Epithelial cell of proximal tubule (primary cell): Measurements from ENCODE around the gene SLC25A45. TPM values are rescaled to one million over a fixed set of nuclear protein-coding genes. Genes with fewer than 3 reads are reported as not detected.

Source experiments
- DNase-seq: peaks from one replicate; pipeline ENCODE4 v3.0.0-alpha.2; 2011; ENCODE audit warnings: low read depth
- H3K4me3 ChIP-seq: 2 replicates; pipeline ENCODE4 v1.5.1; 2011; ENCODE audit warnings: low read depth, mild to moderate bottlenecking, low read length
- total RNA-seq: library from RNA; depleted of rRNA; stranded (reverse); fragments of >200 nt; gene quantifications from 2 replicates; pipeline ENCODE4 v1.2.3, GENCODE V29; 2015
- TF ChIP-seq, protein P1 (sequence below): conservative IDR thresholded peaks from 2 replicates; pipeline ENCODE4 v1.5.1; 2012; ENCODE audit warnings: low read depth, mild to moderate bottlenecking, low read length

The SLC25A45 gene
- total RNA-seq, 1 donor from 2014 or later: 0.29 TPM

DNA sequence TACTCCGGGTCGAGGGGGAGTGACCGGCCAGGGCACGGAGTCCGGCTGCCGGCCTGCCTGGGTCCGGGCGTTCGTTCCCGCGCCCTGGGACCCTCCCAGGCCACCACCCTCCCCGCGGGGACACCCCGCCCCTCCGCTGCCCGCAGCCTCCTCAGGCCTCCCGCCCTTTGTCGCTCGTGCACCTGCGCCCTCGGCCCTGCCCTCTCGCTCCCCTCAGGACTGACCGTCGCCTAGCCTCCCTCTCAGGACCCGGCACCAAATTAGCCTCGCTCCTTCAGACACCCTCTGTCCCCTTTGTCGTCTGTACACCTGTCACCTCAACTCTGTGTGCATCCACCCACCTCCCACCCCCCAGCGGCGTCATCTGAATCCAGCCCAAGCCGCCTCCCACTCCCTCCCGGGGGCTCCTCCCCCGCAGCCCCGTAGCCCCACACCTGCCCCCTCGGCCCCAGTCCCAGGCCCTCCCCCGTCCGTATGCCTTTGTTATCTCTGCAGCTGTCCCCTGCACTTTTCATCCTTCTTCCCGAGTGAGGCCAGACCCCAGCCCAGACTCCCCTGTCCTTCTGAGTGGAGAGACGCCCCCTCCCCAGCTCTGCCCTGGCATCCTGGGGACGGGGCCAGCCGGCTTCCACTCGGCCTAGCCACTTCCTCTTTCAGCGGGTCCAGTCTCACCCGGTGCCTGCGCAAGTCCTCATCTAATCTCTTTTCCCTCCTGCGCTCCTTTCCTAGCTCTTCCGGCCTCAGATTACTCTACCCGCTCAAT, 27.3 kb downstream of the SLC25A45 start:
- no peak for DNase-seq
- H3K4me3 ChIP-seq: peak overlapping the region; percentile 61
- TF ChIP-seq, protein P1, sequence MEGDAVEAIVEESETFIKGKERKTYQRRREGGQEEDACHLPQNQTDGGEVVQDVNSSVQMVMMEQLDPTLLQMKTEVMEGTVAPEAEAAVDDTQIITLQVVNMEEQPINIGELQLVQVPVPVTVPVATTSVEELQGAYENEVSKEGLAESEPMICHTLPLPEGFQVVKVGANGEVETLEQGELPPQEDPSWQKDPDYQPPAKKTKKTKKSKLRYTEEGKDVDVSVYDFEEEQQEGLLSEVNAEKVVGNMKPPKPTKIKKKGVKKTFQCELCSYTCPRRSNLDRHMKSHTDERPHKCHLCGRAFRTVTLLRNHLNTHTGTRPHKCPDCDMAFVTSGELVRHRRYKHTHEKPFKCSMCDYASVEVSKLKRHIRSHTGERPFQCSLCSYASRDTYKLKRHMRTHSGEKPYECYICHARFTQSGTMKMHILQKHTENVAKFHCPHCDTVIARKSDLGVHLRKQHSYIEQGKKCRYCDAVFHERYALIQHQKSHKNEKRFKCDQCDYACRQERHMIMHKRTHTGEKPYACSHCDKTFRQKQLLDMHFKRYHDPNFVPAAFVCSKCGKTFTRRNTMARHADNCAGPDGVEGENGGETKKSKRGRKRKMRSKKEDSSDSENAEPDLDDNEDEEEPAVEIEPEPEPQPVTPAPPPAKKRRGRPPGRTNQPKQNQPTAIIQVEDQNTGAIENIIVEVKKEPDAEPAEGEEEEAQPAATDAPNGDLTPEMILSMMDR: no peak

DNA sequence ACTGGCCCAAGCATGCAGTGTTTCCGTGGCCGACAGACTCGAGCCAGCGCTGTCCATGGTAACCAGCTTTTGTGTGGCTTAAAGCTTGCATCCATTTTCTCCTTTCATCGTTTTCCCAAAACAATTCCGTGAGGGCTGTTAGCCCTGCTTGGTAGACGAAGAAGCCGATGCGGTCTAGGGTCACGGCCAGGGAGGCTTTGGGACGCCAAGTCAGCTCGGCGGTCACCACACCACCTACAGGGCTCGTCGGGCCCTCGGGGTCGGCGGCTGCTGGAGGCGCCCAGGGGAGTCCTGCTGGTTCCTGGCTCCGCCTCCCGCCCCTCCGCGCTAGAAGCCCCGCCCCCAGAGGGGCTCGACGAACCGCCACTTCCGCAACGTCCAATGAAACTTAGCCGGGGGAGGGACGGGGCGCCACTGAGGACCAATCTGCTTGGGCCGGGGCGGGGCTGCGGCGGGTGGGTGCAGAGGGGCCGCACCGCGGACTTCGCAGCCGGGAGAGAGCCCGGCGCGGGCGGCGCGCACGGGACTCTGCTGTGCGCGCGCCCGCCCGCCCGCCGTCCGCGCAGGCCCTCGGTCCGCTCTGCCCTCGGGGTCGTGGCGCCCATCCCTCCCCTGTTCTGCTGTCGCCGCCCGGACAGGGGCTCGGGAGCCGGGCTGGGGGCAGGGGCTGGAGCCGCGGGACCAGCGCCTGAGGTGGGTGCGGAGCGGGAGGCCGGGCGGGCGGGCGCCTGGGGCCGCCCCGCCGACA, 28.0 kb downstream of the SLC25A45 start, which contains the start of gene TIGD3:
TIGD3 (plus strand) TSS at position 487 of the 748 bp plus-strand sequence. CDS start 1,058 bp downstream, outside the sequence.
- TF ChIP-seq, protein P1: no peak
- H3K4me3 ChIP-seq: peak within 1 kb of the TSS; percentile 61
- DNase-seq: peak; percentile 27

DNA sequence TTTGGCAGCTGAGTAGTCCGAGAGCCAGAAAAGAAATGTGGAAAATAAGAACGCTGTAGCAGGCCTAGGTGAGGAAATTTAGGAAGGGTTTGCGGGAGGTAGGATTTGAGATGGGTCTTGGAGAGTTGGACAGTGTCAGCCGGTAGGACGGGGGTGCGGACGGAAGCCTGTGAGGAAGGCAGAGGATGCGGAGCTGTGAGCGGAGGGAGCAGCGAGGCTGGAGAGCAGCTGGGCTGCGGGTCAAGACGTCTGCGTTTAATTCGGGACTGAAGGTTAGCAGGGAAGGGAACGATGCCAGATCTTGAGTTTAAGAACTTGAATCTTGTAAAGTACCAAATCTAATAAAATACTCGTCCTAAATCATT, 28.6 kb downstream of the SLC25A45 start:
- no peak for DNase-seq
- H3K4me3 ChIP-seq: peak overlapping the region; percentile 61
- TF ChIP-seq, protein P1: no peak

DNA sequence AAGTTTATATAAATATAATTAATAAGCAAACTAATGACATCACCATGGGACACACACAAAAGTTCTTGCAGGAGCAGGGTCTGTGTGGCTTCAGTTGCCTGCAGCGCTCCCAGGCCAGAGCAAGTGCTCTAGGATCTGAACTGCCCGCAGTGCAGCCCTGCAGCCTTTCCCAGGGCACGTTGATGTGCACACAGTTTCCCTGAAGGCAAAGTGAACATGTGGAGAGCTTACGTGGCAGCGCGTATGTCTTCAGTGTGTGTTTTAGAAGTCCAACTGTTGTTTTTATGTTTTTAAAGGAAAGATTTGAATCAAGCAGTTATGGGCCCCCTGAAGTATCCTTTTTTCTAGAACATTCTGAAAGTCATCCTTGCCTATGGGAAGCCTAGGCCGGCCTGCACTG, 29.1 kb downstream of the SLC25A45 start:
- DNase-seq: no peak
- no peak overlapping the region for H3K4me3 ChIP-seq
- TF ChIP-seq, protein P1: no peak

DNA sequence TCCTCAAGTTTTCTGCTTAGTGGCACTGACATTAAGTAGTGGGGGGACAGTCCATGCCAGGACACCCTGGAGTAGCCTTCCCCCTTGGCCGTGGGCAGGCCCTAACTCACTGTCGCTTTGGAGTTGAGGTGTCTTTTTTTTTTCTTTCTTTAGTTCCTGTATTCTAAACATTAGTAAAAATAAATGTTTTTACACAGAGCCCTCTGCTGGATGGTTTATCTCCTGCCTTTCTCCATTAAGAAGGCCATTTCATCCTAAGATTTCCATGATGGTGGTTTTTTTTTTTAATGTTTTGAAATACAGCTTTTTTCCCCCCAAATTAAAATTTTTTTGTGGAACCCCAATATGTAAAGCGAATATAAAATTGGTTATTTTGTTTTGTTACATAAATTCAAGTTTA, 29.7 kb downstream of the SLC25A45 start:
- no peak overlapping the region for H3K4me3 ChIP-seq
- TF ChIP-seq, protein P1: peak; percentile 44
- no peak for DNase-seq

DNA sequence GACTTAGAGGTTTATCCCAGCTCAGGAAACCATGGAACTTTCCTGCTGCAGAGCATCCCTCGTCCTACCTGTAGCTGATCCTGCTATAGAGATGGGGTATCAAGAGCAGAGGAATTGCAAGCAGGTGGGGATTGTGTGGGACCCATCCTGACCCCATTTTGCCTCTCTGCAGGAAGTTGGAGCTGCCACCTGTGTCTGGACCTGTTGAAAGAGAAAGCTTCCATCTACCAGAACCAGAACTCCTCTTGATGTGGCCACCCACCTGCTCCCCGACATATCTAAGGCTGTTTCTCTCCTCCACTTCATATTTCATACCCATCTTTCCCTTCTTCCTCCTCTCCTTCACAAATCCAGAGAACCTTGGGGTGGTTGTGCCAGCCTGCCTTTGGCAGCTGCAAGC, 30.9 kb downstream of the SLC25A45 start:
- TF ChIP-seq, protein P1: no peak
- H3K4me3 ChIP-seq: no peak overlapping the region
- no peak for DNase-seq
